BJ (cell line): Measurements from ENCODE around the gene ZBTB20. TPM values are rescaled to one million over a fixed set of nuclear protein-coding genes. Genes with fewer than 3 reads are reported as not detected.

ENCODE experiments used
- CTCF ChIA-PET: fragments of 350-600 bp; formaldehyde crosslinking; extraction: SDS; loops from one replicate; lab custom pipeline; 2021; ENCODE audit warnings: antibody characterized with exemption, inconsistent platforms; lab: Yijun Ruan, JAX
- POLR2A ChIA-PET: fragments of 300-600 bp; sonication (Branson Sonifier 250); formaldehyde crosslinking; extraction: SDS; loops from one replicate; lab custom pipeline; 2021; ENCODE audit warnings: antibody characterized with exemption; lab: Charles Lee
- DNase-seq: peaks from one replicate; pipeline ENCODE4 v3.0.0-alpha.2; 2011; ENCODE audit warnings: low read depth
- H3K27me3 ChIP-seq: 2 replicates; pipeline ENCODE4 v1.6.0; 2011; ENCODE audit warnings: low read length; ENCODE audit not compliant: control insufficient read depth, insufficient read depth
- H3K36me3 ChIP-seq: 2 replicates; pipeline ENCODE4 v1.5.1; 2011; ENCODE audit warnings: low read length; ENCODE audit not compliant: control insufficient read depth, insufficient read depth
- H3K4me3 ChIP-seq: 2 replicates; pipeline ENCODE4 v1.5.1; 2011; ENCODE audit warnings: low read depth, mild to moderate bottlenecking, control low read depth, low read length
- CTCF ChIP-seq: IDR thresholded peaks from 2 replicates; pipeline ENCODE4 v1.5.1; 2011; ENCODE audit warnings: low read depth, mild to moderate bottlenecking, control low read depth, inconsistent platforms, low read length, moderate library complexity; ENCODE audit not compliant: insufficient read depth
- polyA plus RNA-seq: library from polyadenylated mRNA; depleted of rRNA; stranded (reverse); fragments of >200 nt; gene quantifications from 2 replicates; pipeline ENCODE4 v1.2.3, GENCODE V29; 2011

The ZBTB20 gene
- polyA plus RNA-seq, 1 experiment, result 6.0 TPM

GRCh38 chr3:114571363-114571762 is 575.7 kb downstream of the ZBTB20 start:
- H3K4me3 ChIP-seq, result no peak overlapping the region
- ChIA-PET POLR2A (no interaction called here), CTCF (no interaction called here)
- no peak for DNase-seq
- H3K27me3 ChIP-seq, result no peaks in the 10 kb centered on the region
- TF ChIP-seq CTCF, result no peak
- H3K36me3 ChIP-seq, result no peaks in the 10 kb centered on the region

- POLR2A ChIA-PET, result no interaction called here
- no peak for DNase-seq
- TF ChIP-seq CTCF, result no peak
- H3K36me3 ChIP-seq, result no peaks in the 10 kb centered on the region
- CTCF ChIA-PET, result interaction anchor here (0.9 kb wide), 1 partner anchor 17 kb away, joined by 3 read pairs; no protein-coding TSS in a partner anchor
- no peaks in the 10 kb centered on the region for H3K27me3 ChIP-seq
- H3K4me3 ChIP-seq, result no peak overlapping the region
Observed at GRCh38 chr3:114569186-114569585, 577.9 kb downstream of the ZBTB20 start.

- Histone ChIP-seq H3K4me3 (no peak overlapping the region), H3K36me3 (no peaks in the 10 kb centered on the region), H3K27me3 (no peaks in the 10 kb centered on the region)
- ChIA-PET CTCF (no interaction called here), POLR2A (no interaction called here)
- TF ChIP-seq CTCF, result no peak
- no peak for DNase-seq
Observed at GRCh38 chr3:114567771-114568170, 579.3 kb downstream of the ZBTB20 start.

- CTCF ChIA-PET, result no interaction called here
- no peak for TF ChIP-seq CTCF
- Histone ChIP-seq H3K27me3 (no peaks in the 10 kb centered on the region), H3K4me3 (no peak overlapping the region), H3K36me3 (no peaks in the 10 kb centered on the region)
- POLR2A ChIA-PET, result no interaction called here
- DNase-seq, result no peak
Observed at GRCh38 chr3:114566767-114567166, 580.3 kb downstream of the ZBTB20 start.

- DNase-seq, result no peak
- CTCF ChIA-PET, result no interaction called here
Observed at GRCh38 chr3:114566162-114566755, 580.8 kb downstream of the ZBTB20 start.

More at GRCh38 chr3:114566162-114566755, 580.8 kb downstream of the ZBTB20 start:
- Histone ChIP-seq H3K4me3 (no peak overlapping the region), H3K36me3 (no peaks in the 10 kb centered on the region), H3K27me3 (no peaks in the 10 kb centered on the region)
- TF ChIP-seq CTCF, result no peak
- POLR2A ChIA-PET, result no interaction called here
